Measurements from ENCODE around the gene RTP4.

- TF ChIP-seq CTCF (IDR thresholded peaks at IDR 0.05) (no peak), POLR2A (IDR thresholded peaks at IDR 0.05) (no peak)
Measured at GRCh38 chr3:187370051-187370450, 1.9 kb downstream of the RTP4 start.
